T-cell (primary cell): ENCODE measurements around the gene GALNS. TPM values are rescaled to one million over a fixed set of nuclear protein-coding genes. Genes with fewer than 3 reads are reported as not detected.

Experiments
- ATAC-seq, 4 experiments: fragments of 200-7000 bp in 3 of 4; fragments of 150-1000 bp in 1 of 4; cut with Tn5 transposase; replicated peaks in 1 of 4; 1 replicate in 3 of 4; 2 replicates in 1 of 4; pipeline ENCODE4 v1.10.0; 2021; ENCODE audit warnings: moderate library complexity in 3 of 4, mild to moderate bottlenecking in 2 of 4, moderate number of reproducible peaks in 1 of 4
- CTCF ChIA-PET, 2 donors: fragments of 300-600 bp; sonication (Branson Sonifier 250); formaldehyde crosslinking; loops; one replicate each; lab custom pipeline; 2022; ENCODE audit warnings: antibody characterized with exemption in 2 of 2; lab: Charles Lee
- POLR2A ChIA-PET, 2 donors: fragments of 300-600 bp; sonication (Branson Sonifier 250); formaldehyde crosslinking; loops; one replicate each; lab custom pipeline; 2022; ENCODE audit warnings: antibody characterized with exemption in 2 of 2; lab: Charles Lee
- DNase-seq, 35 experiments: peaks; one replicate each; pipeline versions ENCODE4 v3.0.0 to v3.0.0-alpha.2; 2013 to 2023
- H3K27ac ChIP-seq: one replicate; pipeline ENCODE4 v1.5.1; 2013; ENCODE audit warnings: low read length
- H3K27me3 ChIP-seq, 2 experiments: replicated peaks in 1 of 2; 1 replicate in 1 of 2; 2 replicates in 1 of 2; pipeline versions ENCODE4 v1.6.1 to v1.7.0; 2013; ENCODE audit warnings: low read length in 1 of 2, mixed read lengths in 1 of 2; ENCODE audit not compliant: control insufficient read depth in 2 of 2, insufficient read depth in 2 of 2; ENCODE audit errors: extremely low read depth in 1 of 2
- H3K36me3 ChIP-seq, 2 donors: 1 replicate in 1 of 2; 2 replicates in 1 of 2; pipeline versions ENCODE4 v1.6.1 to v1.7.0; 2013; ENCODE audit warnings: low read length in 1 of 2; ENCODE audit not compliant: control insufficient read depth in 2 of 2, insufficient read depth in 1 of 2; ENCODE audit errors: extremely low read depth in 1 of 2
- H3K4me1 ChIP-seq, 2 experiments: 1 replicate in 1 of 2; 2 replicates in 1 of 2; pipeline versions ENCODE4 v1.6.1 to v1.7.0; 2013; ENCODE audit warnings: low read length in 2 of 2, mixed read lengths in 1 of 2; ENCODE audit not compliant: insufficient read depth in 2 of 2, control insufficient read depth in 1 of 2; ENCODE audit errors: extremely low read depth in 1 of 2
- H3K4me3 ChIP-seq, 2 donors: 1 replicate in 1 of 2; 2 replicates in 1 of 2; pipeline versions ENCODE4 v1.5.1 to v1.7.0; 2013; ENCODE audit warnings: mild to moderate bottlenecking in 2 of 2, low read length in 1 of 2, moderate library complexity in 1 of 2; ENCODE audit not compliant: control insufficient read depth in 1 of 2; ENCODE audit errors: extremely low read depth in 1 of 2
- H3K9me3 ChIP-seq: 2 replicates; pipeline ENCODE4 v1.7.0; 2013
- H3K27ac Mint-ChIP-seq, 2 donors: one replicate each; pipeline ENCODE4 v1.8.0; 2020 to 2021; ENCODE audit warnings: mild to moderate bottlenecking in 2 of 2, mixed read lengths in 2 of 2
- H3K27me3 Mint-ChIP-seq, 2 donors: one replicate each; pipeline ENCODE4 v1.8.0; 2021 to 2022; ENCODE audit warnings: mixed read lengths in 2 of 2
- H3K36me3 Mint-ChIP-seq: one replicate; pipeline ENCODE4 v1.8.0; 2021; ENCODE audit warnings: mixed read lengths
- H3K4me1 Mint-ChIP-seq, 3 donors: one replicate each; pipeline ENCODE4 v1.8.0; 2020 to 2022; ENCODE audit warnings: mixed read lengths in 3 of 3, mild to moderate bottlenecking in 1 of 3
- H3K4me3 Mint-ChIP-seq, 3 donors: one replicate each; pipeline ENCODE4 v1.8.0; 2020 to 2022; ENCODE audit warnings: mild to moderate bottlenecking in 3 of 3, mixed read lengths in 3 of 3, moderate library complexity in 3 of 3
- H3K9me3 Mint-ChIP-seq, 3 donors: one replicate each; pipeline ENCODE4 v1.8.0; 2020 to 2022; ENCODE audit warnings: mixed read lengths in 3 of 3
- WGBS: methylation state at CpG from one replicate; pipeline ENCODE4 v1.1.5; 2013; ENCODE audit warnings: missing lambda C conversion rate; ENCODE audit not compliant: insufficient coverage; 5-methylcytosine and 5-hydroxymethylcytosine counted together
- total RNA-seq, 35 experiments: library from RNA in 6 of 35; stranded (reverse) in 6 of 35; fragments of 120-200 nt in 1 of 35; gene quantifications; one replicate each; pipeline versions ENCODE4 v1.2.1 to v1.2.4 and lab custom pipeline; 2013 to 2026

GALNS gene
- total RNA-seq, 5 donors from 2014 or later (not counting 1 experiment from before 2014, with no cell fraction given) = 47.6 to 68.4 (median 58.4) TPM

DNA sequence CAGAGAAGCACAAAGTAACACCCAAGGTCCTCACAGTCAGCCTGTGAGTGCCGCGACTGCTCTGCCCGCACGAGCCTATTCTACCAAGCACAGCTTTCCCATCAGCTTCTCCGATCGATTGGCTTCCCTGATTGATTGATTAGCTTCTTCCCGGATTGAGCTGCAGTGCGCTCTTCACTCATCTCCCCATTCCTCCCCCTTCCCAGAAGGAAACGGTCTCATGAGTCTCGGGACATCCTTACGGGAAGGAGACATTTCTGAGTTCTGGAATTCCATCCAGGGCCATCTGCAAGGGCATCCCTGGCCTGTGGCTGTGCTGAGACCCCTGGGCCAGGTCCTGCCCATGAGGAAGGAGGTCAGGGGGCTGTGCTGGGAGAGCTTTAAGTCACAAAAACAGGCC lies 89.8 kb downstream of the GALNS start:
- peak overlapping the region; percentile 54 to 66 for H3K27ac Mint-ChIP-seq
- no peak overlapping the region for H3K27ac ChIP-seq

DNA sequence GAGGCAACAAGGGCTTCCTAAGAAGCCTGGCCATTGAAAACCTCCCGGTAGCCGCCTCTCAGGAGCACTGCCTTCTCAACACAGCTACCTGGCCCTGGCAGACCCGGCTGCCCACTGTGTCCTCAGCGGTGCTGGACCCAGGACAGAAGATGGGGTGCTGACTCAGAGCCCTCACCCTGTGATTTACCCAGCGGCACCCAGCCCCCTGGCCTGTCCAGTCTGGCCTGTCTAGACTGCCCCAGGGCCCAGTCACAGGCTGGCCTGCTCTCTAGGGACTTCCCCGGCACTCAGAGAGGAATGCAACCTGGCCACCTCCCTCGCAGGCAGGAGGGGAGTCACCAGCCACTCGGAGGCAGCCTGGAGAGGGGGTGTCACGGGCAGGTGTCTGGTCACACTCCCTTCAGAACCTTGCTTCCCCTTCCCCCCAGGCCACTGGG lies 91.8 kb downstream of the GALNS start:
- Histone ChIP-seq H3K36me3 (peaks cover 0 to 15% of the 10 kb centered on the region in 2 donors), H3K9me3 (no peaks in the 10 kb centered on the region), H3K27me3 (no peaks in the 10 kb centered on the region), H3K4me3 (no peak overlapping the region), H3K4me1 (peaks cover 0 to 85% of the 10 kb centered on the region in 2 experiments), H3K27ac (no peak overlapping the region)
- Mint-ChIP-seq H3K4me3 (no peak overlapping the region), H3K9me3 (no peaks in the 10 kb centered on the region), H3K4me1 (peaks cover 20 to 40% (median 33%) of the 10 kb centered on the region in 3 donors), H3K27me3 (no peaks in the 10 kb centered on the region), H3K36me3 (peaks cover 4% of the 10 kb centered on the region), H3K27ac (no peak overlapping the region)
- CTCF ChIA-PET = no interaction called here
- POLR2A ChIA-PET = no interaction called here
- 96% methylated on average over 7 of the region's 9 CpGs for WGBS
- no peak for DNase-seq
- no peak for ATAC-seq

More for the DNA sequence above, 89.8 kb downstream of the GALNS start:
- CTCF ChIA-PET = no interaction called here
- 88% methylated on average over 4 of the region's 11 CpGs for WGBS
- no peaks in the 10 kb centered on the region for H3K9me3 ChIP-seq
- H3K4me1 Mint-ChIP-seq = peaks cover 26 to 40% (median 40%) of the 10 kb centered on the region in 3 donors
- H3K4me3 Mint-ChIP-seq = no peak overlapping the region
- POLR2A ChIA-PET = interaction anchor here in 1 of 2 donors (0.6 kb wide), 2 partner anchors 40 to 77 kb away, joined by 3 to 10 read pairs; no protein-coding TSS in a partner anchor
- peaks cover 0 to 15% of the 10 kb centered on the region in 2 donors for H3K36me3 ChIP-seq
- no peak overlapping the region for H3K4me3 ChIP-seq
- H3K27me3 Mint-ChIP-seq = no peaks in the 10 kb centered on the region
- DNase-seq = no peak
- ATAC-seq = no peak
- H3K36me3 Mint-ChIP-seq = peaks cover 4% of the 10 kb centered on the region
- peaks cover 4 to 90% of the 10 kb centered on the region in 2 experiments for H3K4me1 ChIP-seq
- no peaks in the 10 kb centered on the region for H3K9me3 Mint-ChIP-seq
- H3K27me3 ChIP-seq = no peaks in the 10 kb centered on the region

DNA sequence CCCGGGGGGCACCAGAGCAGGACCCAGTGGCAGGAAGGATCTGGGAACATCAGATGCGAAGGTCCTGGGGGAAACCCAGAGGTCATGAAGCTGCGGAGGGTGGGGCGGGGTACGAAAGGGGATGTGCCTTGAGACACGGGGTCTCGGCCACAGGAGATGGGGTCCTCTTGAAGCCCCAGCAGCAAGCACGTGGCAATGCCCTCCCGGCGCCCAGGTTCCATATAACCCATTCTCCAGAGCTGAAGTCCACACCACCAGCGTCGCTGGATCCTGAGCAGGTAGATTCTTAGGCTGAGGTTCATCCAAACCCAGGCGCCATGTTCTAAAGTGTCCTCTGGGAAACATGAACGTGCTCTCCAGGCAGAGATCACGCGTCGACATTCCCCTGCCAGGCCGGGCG lies 92.7 kb downstream of the GALNS start:
- no peak overlapping the region for H3K4me3 Mint-ChIP-seq
- ChIA-PET CTCF (no interaction called here), POLR2A (no interaction called here)
- Histone ChIP-seq H3K9me3 (no peaks in the 10 kb centered on the region), H3K4me1 (peaks cover 0 to 85% of the 10 kb centered on the region in 2 experiments), H3K4me3 (no peak overlapping the region), H3K36me3 (peaks cover 0 to 15% of the 10 kb centered on the region in 2 donors), H3K27me3 (no peaks in the 10 kb centered on the region), H3K27ac (no peak overlapping the region)
- H3K36me3 Mint-ChIP-seq = peaks cover 4% of the 10 kb centered on the region
- H3K27ac Mint-ChIP-seq = no peak overlapping the region
- H3K9me3 Mint-ChIP-seq = no peaks in the 10 kb centered on the region
- H3K4me1 Mint-ChIP-seq = peaks cover 22 to 41% (median 34%) of the 10 kb centered on the region in 3 donors
- DNase-seq (no peak), ATAC-seq (no peak)
- no peaks in the 10 kb centered on the region for H3K27me3 Mint-ChIP-seq
- WGBS = over 99% methylated on average over 11 of the region's 19 CpGs

Other genes with a start within 250 kb of the GALNS start
- under 1 TPM in 3 of 5 donors, not detected in 2; 0.35 to 0.93 (median 0.39) TPM for gene IL17C, start 218.4 kb downstream of the GALNS start, total RNA-seq
- gene CYBA, start 205.9 kb downstream of the GALNS start, total RNA-seq = 100 to 1,000 TPM; 271 to 456 (median 403) TPM
- gene MVD, start 193.9 kb downstream of the GALNS start, total RNA-seq = 10 to 100 TPM; 52.3 to 81.4 (median 63.4) TPM
- gene SNAI3, start 170.4 kb downstream of the GALNS start, total RNA-seq = 10 to 100 TPM in 3 of 5 donors, 1 to 10 TPM in 2; 5.2 to 20.4 (median 17.2) TPM
- 100 to 1,000 TPM; 246 to 369 (median 264) TPM for gene RNF166, start 150.5 kb downstream of the GALNS start, total RNA-seq
- 10 to 100 TPM; 30.1 to 39.5 (median 38.6) TPM for gene CTU2, start 150.4 kb downstream of the GALNS start, total RNA-seq
- gene PIEZO1, start 71.7 kb downstream of the GALNS start, total RNA-seq = 100 to 1,000 TPM; 139 to 274 (median 240) TPM
- 1 to 10 TPM in 4 of 5 donors, under 1 TPM in 1; 0.93 to 3.7 (median 1.5) TPM for gene CDT1, start 53.2 kb downstream of the GALNS start, total RNA-seq
- 100 to 1,000 TPM; 166 to 245 (median 228) TPM for gene APRT, start 45.0 kb downstream of the GALNS start, total RNA-seq
- 10 to 100 TPM; 45.6 to 61.1 (median 57.5) TPM for gene TRAPPC2L, start 180 bp upstream of the GALNS start, total RNA-seq
- gene PABPN1L, start 9.7 kb upstream of the GALNS start, total RNA-seq = not detected
- gene CBFA2T3, start 120.3 kb upstream of the GALNS start, total RNA-seq = 1 to 10 TPM; 2.0 to 4.0 (median 2.1) TPM
- gene ACSF3, start 236.9 kb upstream of the GALNS start, total RNA-seq = 100 to 1,000 TPM in 1 of 5 donors, 10 to 100 TPM in 4; 70.5 to 102 (median 79.9) TPM